Ishikawa (cell line): Measurements from ENCODE around the gene PLSCR1.

Source experiments
- CEBPB ChIP-seq: IDR thresholded peaks from 2 replicates; pipeline ENCODE4 v1.6.1; 2012
- CREB1 ChIP-seq: IDR thresholded peaks from 2 replicates; pipeline ENCODE4 v1.6.1; 2012; ENCODE audit warnings: low read depth
- EGR1 ChIP-seq: IDR thresholded peaks from 2 replicates; pipeline ENCODE4 v1.6.1; 2012
- EP300 ChIP-seq: IDR thresholded peaks from 2 replicates; pipeline ENCODE4 v1.6.1; 2012; ENCODE audit warnings: borderline replicate concordance
- FOXM1 ChIP-seq: IDR thresholded peaks from 2 replicates; pipeline ENCODE4 v1.6.1; 2012; ENCODE audit warnings: low read depth, borderline replicate concordance
- MAX ChIP-seq: IDR thresholded peaks from 2 replicates; pipeline ENCODE4 v1.6.1; 2012
- NFIC ChIP-seq: IDR thresholded peaks from 2 replicates; pipeline ENCODE4 v1.6.1; 2012
- RAD21 ChIP-seq: IDR thresholded peaks from 2 replicates; pipeline ENCODE4 v1.6.1; 2012; ENCODE audit warnings: low read depth
- REST ChIP-seq: IDR thresholded peaks from 2 replicates; pipeline ENCODE4 v1.6.1; 2012; ENCODE audit warnings: low read depth, mild to moderate bottlenecking
- TAF1 ChIP-seq: IDR thresholded peaks from 2 replicates; pipeline ENCODE4 v1.6.1; 2012; ENCODE audit warnings: low read depth, mild to moderate bottlenecking
- TCF12 ChIP-seq: IDR thresholded peaks from 2 replicates; pipeline ENCODE4 v1.6.1; 2012; ENCODE audit warnings: low read depth
- TEAD4 ChIP-seq: IDR thresholded peaks from 2 replicates; pipeline ENCODE4 v1.6.1; 2012
- USF1 ChIP-seq: IDR thresholded peaks from 2 replicates; pipeline ENCODE4 v1.6.1; 2012
- YY1 ChIP-seq: IDR thresholded peaks from 2 replicates; pipeline ENCODE4 v1.6.1; 2012; ENCODE audit warnings: low read depth
- ZBTB7A ChIP-seq: IDR thresholded peaks from 2 replicates; pipeline ENCODE4 v1.6.1; 2012; ENCODE audit warnings: low read depth

PLSCR1 gene

GRCh38 chr3:146585156-146585555 lies 40.7 kb upstream of the PLSCR1 start:
- TF ChIP-seq YY1: no peak
- TF ChIP-seq CEBPB: no peak
- TF ChIP-seq USF1: no peak
- no peak for TF ChIP-seq EGR1
- TF ChIP-seq REST: no peak
- no peak for TF ChIP-seq RAD21

GRCh38 chr3:146581951-146582467 lies 37.6 kb upstream of the PLSCR1 start:
- TF ChIP-seq MAX (no peak), TEAD4 (no peak), REST (no peak), TCF12 (no peak)

GRCh38 chr3:146581080-146581601 lies 36.7 kb upstream of the PLSCR1 start:
- 0 out of 2 replicates have a peak, but pooled peaks have one; percentile 7 for TF ChIP-seq TEAD4
- TF ChIP-seq REST: no peak
- TF ChIP-seq ZBTB7A: no peak
- TF ChIP-seq USF1: no peak

GRCh38 chr3:146577662-146578061 lies 33.3 kb upstream of the PLSCR1 start:
- peak; percentile 74 for TF ChIP-seq RAD21
- TF ChIP-seq USF1: no peak

- TF ChIP-seq CREB1: no peak
- no peak for TF ChIP-seq REST
- no peak for TF ChIP-seq TAF1
- TF ChIP-seq MAX: no peak
- no peak for TF ChIP-seq TEAD4
- TF ChIP-seq RAD21: no peak
- TF ChIP-seq USF1: no peak
- TF ChIP-seq ZBTB7A: no peak
- no peak for TF ChIP-seq CEBPB
- no peak for TF ChIP-seq NFIC
- TF ChIP-seq EP300: no peak
- TF ChIP-seq FOXM1: no peak
- TF ChIP-seq YY1: no peak
- no peak for TF ChIP-seq TCF12
- no peak for TF ChIP-seq EGR1
These were observed 31.2 kb upstream of the PLSCR1 start for GRCh38 chr3:146575636-146576035.
